Mesenchymal stem cell (in vitro differentiated cells and primary cell): ENCODE measurements around the gene ISOC2.
A peak's percentile ranks its signal among the peaks of the same experiment; 100 is the strongest.
"Not testable (repeated sequence)": the region's sequence is repeated elsewhere in the genome, so short reads cannot be mapped to it uniquely, and the experiment has no call there.

ENCODE experiments used
- DNase-seq: peaks from one replicate; pipeline ENCODE4 v3.0.0-alpha.2; 2013
- H2AFZ ChIP-seq: one replicate; pipeline ENCODE4 v1.6.1; 2013; ENCODE audit warnings: low read depth, mild to moderate bottlenecking, control low read depth, inconsistent platforms, low read length, moderate library complexity
- H2AK5ac ChIP-seq: 2 replicates; pipeline ENCODE4 v1.6.1; 2013; ENCODE audit warnings: low read length, moderate library complexity, mild to moderate bottlenecking, inconsistent platforms; ENCODE audit not compliant: severe bottlenecking
- H2BK120ac ChIP-seq: one replicate; pipeline ENCODE4 v1.6.1; 2013; ENCODE audit warnings: low read depth, mild to moderate bottlenecking, inconsistent platforms, low read length, moderate library complexity
- H2BK12ac ChIP-seq, 2 experiments: one replicate each; pipeline ENCODE4 v1.6.1; 2013; ENCODE audit warnings: inconsistent platforms in 2 of 2, low read length in 2 of 2, mild to moderate bottlenecking in 2 of 2, moderate library complexity in 2 of 2, control low read depth in 1 of 2
- H2BK15ac ChIP-seq: one replicate; pipeline ENCODE4 v1.6.1; 2013; ENCODE audit warnings: mild to moderate bottlenecking, low read depth, inconsistent platforms; ENCODE audit not compliant: poor library complexity, severe bottlenecking
- H2BK5ac ChIP-seq: 2 replicates; pipeline ENCODE4 v1.6.1; 2013; ENCODE audit warnings: low read depth, mild to moderate bottlenecking, low read length, control low read depth, inconsistent platforms; ENCODE audit not compliant: poor library complexity, severe bottlenecking
- H3K14ac ChIP-seq, 2 experiments: one replicate each; pipeline ENCODE4 v1.6.1; 2013; ENCODE audit warnings: inconsistent platforms in 2 of 2, low read length in 2 of 2, control low read depth in 1 of 2, mild to moderate bottlenecking in 1 of 2, moderate library complexity in 1 of 2
- H3K18ac ChIP-seq, 2 experiments: one replicate each; pipeline ENCODE4 v1.6.1; 2013; ENCODE audit warnings: inconsistent platforms in 2 of 2, low read length in 2 of 2, control low read depth in 1 of 2, low read depth in 1 of 2, mild to moderate bottlenecking in 1 of 2
- H3K23ac ChIP-seq, 2 experiments: one replicate each; pipeline ENCODE4 v1.6.1; 2013; ENCODE audit warnings: inconsistent platforms in 2 of 2, low read length in 2 of 2, mild to moderate bottlenecking in 2 of 2, moderate library complexity in 2 of 2, control low read depth in 1 of 2
- H3K27ac ChIP-seq: 2 replicates; pipeline ENCODE4 v1.5.1; 2013; ENCODE audit warnings: mild to moderate bottlenecking, moderate library complexity, low read length, control low read depth, inconsistent platforms; ENCODE audit not compliant: poor library complexity, severe bottlenecking
- H3K27me3 ChIP-seq, 2 experiments: 2 replicates each; pipeline versions ENCODE4 v1.6.1 to v1.7.0; 2013; ENCODE audit warnings: low read length in 2 of 2, mild to moderate bottlenecking in 2 of 2, moderate library complexity in 2 of 2, control low read depth in 1 of 2, inconsistent platforms in 1 of 2; ENCODE audit not compliant: control insufficient read depth in 1 of 2, insufficient read depth in 1 of 2
- H3K36me3 ChIP-seq, 2 experiments: 2 replicates each; pipeline versions ENCODE4 v1.6.1 to v1.7.0; 2013; ENCODE audit warnings: low read length in 2 of 2, control low read depth in 1 of 2, inconsistent platforms in 1 of 2, low read depth in 1 of 2, mild to moderate bottlenecking in 1 of 2; ENCODE audit not compliant: insufficient read depth in 2 of 2, control insufficient read depth in 1 of 2
- H3K4ac ChIP-seq, 2 experiments: one replicate each; pipeline ENCODE4 v1.6.1; 2013; ENCODE audit warnings: inconsistent platforms in 2 of 2, low read length in 2 of 2, mild to moderate bottlenecking in 2 of 2, moderate library complexity in 2 of 2, control low read depth in 1 of 2, low read depth in 1 of 2
- H3K4me1 ChIP-seq: 2 replicates; pipeline ENCODE4 v1.6.1; 2013; ENCODE audit warnings: low read depth, low read length, control low read depth; ENCODE audit not compliant: control insufficient read depth, insufficient read depth
- H3K4me2 ChIP-seq: 2 replicates; pipeline ENCODE4 v1.6.1; 2013; ENCODE audit warnings: low read length, mild to moderate bottlenecking, inconsistent platforms; ENCODE audit not compliant: poor library complexity, severe bottlenecking
- H3K4me3 ChIP-seq, 2 experiments: 2 replicates each; pipeline versions ENCODE4 v1.5.1 to v1.7.0; 2013; ENCODE audit warnings: low read length in 2 of 2, mild to moderate bottlenecking in 2 of 2, control low read depth in 1 of 2, low read depth in 1 of 2; ENCODE audit not compliant: insufficient read depth in 1 of 2
- H3K79me1 ChIP-seq: replicated peaks from 2 replicates; pipeline ENCODE4 v1.6.1; 2013; ENCODE audit warnings: mild to moderate bottlenecking, control low read depth, low read length, inconsistent platforms; ENCODE audit not compliant: poor library complexity, severe bottlenecking
- H3K9ac ChIP-seq: 2 replicates; pipeline ENCODE4 v1.7.0; 2013; ENCODE audit warnings: mild to moderate bottlenecking, low read length, moderate library complexity
- H3K9me3 ChIP-seq: 2 replicates; pipeline ENCODE4 v1.7.0; 2013; ENCODE audit warnings: mild to moderate bottlenecking, low read length; ENCODE audit not compliant: control insufficient read depth
- H4K8ac ChIP-seq: one replicate; pipeline ENCODE4 v1.6.1; 2013; ENCODE audit warnings: inconsistent platforms, mild to moderate bottlenecking, low read length, moderate library complexity
- H4K91ac ChIP-seq: one replicate; pipeline ENCODE4 v1.6.1; 2013; ENCODE audit warnings: mild to moderate bottlenecking, low read length, inconsistent platforms
- WGBS: methylation state at CpG from one replicate; pipeline ENCODE4 v1.1.7; 2013; ENCODE audit warnings: mixed read lengths; 5-methylcytosine and 5-hydroxymethylcytosine counted together

ISOC2 gene

DNA sequence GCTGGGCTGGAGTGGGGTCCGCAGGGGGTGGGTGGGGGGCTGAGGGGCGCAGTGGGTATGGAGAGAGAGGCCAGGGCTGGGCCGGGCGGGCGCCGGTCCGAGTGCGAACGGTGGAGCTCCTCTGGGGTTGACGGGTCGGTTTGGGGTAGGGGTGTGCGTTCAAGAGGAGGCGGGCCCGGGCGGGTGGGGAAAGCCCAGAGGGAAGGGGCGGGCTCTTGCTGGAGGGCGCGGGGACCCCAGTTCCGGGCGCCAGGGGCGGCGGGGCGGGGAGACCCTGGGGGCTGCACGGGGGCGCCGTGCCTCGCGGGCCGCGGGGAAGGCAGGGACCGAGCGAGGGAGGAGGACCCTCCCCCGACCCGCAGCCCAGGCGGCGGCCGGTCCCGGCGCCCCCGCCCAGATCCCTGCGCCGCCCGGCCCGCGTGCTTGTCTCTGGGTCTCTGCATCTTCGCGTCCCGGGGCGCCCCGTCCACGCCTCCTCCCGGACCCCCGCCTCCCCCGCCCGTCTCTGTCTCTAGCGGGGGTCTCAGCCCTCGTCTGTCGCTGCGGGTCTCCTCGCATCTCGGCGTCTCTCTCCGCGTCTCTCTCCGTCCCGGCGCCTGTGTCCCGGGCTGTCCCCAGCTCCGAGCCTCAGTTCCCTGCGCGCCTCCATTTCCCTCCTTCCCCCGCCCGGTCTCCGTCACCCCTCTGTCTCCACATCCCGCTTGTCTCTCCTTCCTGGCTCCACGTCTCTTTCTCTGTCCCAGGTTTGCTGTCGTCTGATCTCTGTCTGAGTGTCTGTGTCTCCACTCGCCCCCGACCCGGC is 10.1 kb downstream of the ISOC2 start:
- WGBS, result 2% methylated on average over 46 of the region's 80 CpGs
- H3K4me3 ChIP-seq, result no peak overlapping the region

DNA sequence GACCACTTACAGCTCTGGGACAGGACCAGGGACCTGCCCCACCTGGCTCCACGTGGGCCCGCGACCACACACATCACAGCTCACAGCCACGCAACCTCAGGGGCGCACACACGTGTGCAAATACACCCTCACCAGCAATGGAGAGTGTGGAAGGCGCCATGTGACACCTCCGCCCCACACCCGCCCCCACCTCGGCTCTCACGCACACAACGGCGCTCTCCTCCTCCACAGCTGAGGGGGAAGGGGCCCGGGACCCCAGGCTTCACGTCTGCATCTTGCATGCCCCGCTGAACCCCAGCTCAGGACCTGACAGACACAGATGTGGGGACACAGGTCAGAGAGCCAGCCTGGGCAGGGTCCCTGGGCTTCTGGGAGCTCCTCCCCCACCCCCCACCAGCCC is 12.0 kb downstream of the ISOC2 start:
- no peak overlapping the region for H2BK120ac ChIP-seq
- no peak overlapping the region for H3K4me2 ChIP-seq
- peaks cover 61% of the 10 kb centered on the region in 2 experiments for H3K27me3 ChIP-seq
- no peak overlapping the region for H2BK5ac ChIP-seq
- H3K18ac ChIP-seq, result no peak overlapping the region
- no peaks in the 10 kb centered on the region for H3K79me1 ChIP-seq
- H2BK15ac ChIP-seq, result no peak overlapping the region
- H3K23ac ChIP-seq, result peak overlapping the region in 1 of 2 experiments; percentile 83
- H3K14ac ChIP-seq, result no peak overlapping the region
- H2BK12ac ChIP-seq, result no peak overlapping the region
- peaks cover 30% of the 10 kb centered on the region for H3K4me1 ChIP-seq
- H3K9me3 ChIP-seq, result no peaks in the 10 kb centered on the region
- H3K27ac ChIP-seq, result no peak overlapping the region
- H3K4ac ChIP-seq, result no peak overlapping the region
- DNase-seq, result no peak
- whole genome bisulfite sequencing, result 31% methylated on average over 16 of the region's 16 CpGs
- no peak overlapping the region for H4K8ac ChIP-seq
- no peak overlapping the region for H2AFZ ChIP-seq
- H3K4me3 ChIP-seq, result no peak overlapping the region
- H3K9ac ChIP-seq, result no peak overlapping the region
- peaks cover 5 to 14% of the 10 kb centered on the region in 2 experiments for H3K36me3 ChIP-seq
- no peak overlapping the region for H2AK5ac ChIP-seq
- no peak overlapping the region for H4K91ac ChIP-seq

More for the DNA sequence above, 10.1 kb downstream of the ISOC2 start:
- no peak overlapping the region for H2BK12ac ChIP-seq
- peaks cover 11 to 33% of the 10 kb centered on the region in 2 experiments for H3K36me3 ChIP-seq
- H2BK15ac ChIP-seq, result no peak overlapping the region
- no peak overlapping the region for H4K8ac ChIP-seq
- peak overlapping the region in 1 of 2 experiments; percentile 17 for H3K23ac ChIP-seq
- no peak overlapping the region for H3K27ac ChIP-seq
- H3K9ac ChIP-seq, result no peak overlapping the region
- H3K27me3 ChIP-seq, result peaks cover 46 to 48% of the 10 kb centered on the region in 2 experiments
- no peak for DNase-seq
- H2AFZ ChIP-seq, result no peak overlapping the region
- H2BK120ac ChIP-seq, result no peak overlapping the region
- no peak overlapping the region for H2BK5ac ChIP-seq
- H3K9me3 ChIP-seq, result no peaks in the 10 kb centered on the region
- no peak overlapping the region for H3K14ac ChIP-seq
- H4K91ac ChIP-seq, result no peak overlapping the region
- no peak overlapping the region for H3K4ac ChIP-seq
- H3K4me2 ChIP-seq, result peak overlapping the region; percentile 48
- no peak overlapping the region for H2AK5ac ChIP-seq
- H3K79me1 ChIP-seq, result peaks cover 9% of the 10 kb centered on the region
- H3K18ac ChIP-seq, result no peak overlapping the region
- H3K4me1 ChIP-seq, result peaks cover 30% of the 10 kb centered on the region

DNA sequence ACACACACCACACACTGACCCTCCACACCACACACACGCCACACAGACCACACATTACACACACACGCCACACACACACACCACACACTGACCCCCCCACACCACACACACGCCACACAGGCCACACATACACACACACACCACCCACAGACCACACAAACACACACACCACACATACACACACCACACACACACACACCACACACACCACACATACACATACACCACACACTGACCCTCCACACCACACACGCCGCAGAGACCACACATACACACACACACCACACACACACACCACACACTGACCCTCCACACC is 13.3 kb downstream of the ISOC2 start:
- H3K27ac ChIP-seq, H2BK15ac ChIP-seq, H3K9me3 ChIP-seq, H2AK5ac ChIP-seq, H3K4ac ChIP-seq, H2AFZ ChIP-seq, H2BK120ac ChIP-seq, H3K23ac ChIP-seq, H3K14ac ChIP-seq, H3K79me1 ChIP-seq, H4K8ac ChIP-seq, H3K18ac ChIP-seq, H3K9ac ChIP-seq, H2BK5ac ChIP-seq, H3K36me3 ChIP-seq, DNase-seq, H2BK12ac ChIP-seq, H3K4me2 ChIP-seq: not testable (repeated sequence)
- Histone ChIP-seq H4K91ac (peak overlapping the region; percentile 82), H3K27me3 (peaks cover 73 to 74% of the 10 kb centered on the region in 2 experiments), H3K4me1 (peaks cover 25% of the 10 kb centered on the region), H3K4me3 (peak overlapping the region in 1 of 2 experiments; percentile 30)
- 95% methylated on average over 5 of the region's 5 CpGs for WGBS

DNA sequence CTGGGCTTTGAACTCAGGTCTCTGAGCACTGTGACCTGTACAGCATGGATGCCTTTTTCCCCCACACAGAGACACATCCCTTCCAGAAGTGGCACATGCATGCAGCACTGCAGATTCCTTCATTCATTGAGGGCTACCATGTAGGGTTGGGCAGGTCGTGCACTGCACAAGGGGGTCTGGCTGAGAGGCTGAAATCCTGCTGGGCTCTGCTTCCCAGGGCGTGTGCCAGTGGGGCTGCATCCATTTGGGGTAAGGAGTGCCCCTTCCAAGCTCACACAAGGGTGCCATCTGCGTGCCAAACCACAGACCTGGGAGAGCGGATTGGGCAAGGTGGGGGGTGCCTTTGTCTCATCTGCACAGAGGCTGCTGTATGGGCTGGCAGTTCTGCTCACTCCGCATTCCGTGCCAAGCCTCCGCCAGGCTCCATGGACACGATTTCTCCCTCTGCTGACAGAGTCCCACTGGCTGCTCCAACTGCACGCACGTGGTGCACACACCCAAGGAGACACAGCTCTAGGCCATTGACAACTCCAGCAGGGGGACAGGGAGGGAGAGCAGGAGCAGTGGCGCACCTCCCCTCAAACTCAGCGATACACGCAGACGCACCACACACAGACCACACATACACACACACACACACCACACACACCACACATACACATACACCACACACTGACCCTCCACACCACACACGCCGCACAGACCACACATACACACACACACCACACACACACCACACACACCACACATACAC is 13.8 kb downstream of the ISOC2 start:
- Histone ChIP-seq H3K23ac (no peak overlapping the region), H3K18ac (no peak overlapping the region), H4K8ac (no peak overlapping the region), H3K36me3 (no peaks in the 10 kb centered on the region), H3K27ac (no peak overlapping the region), H2BK120ac (no peak overlapping the region), H3K4me3 (no peak overlapping the region), H3K9ac (no peak overlapping the region), H3K9me3 (no peaks in the 10 kb centered on the region), H2BK5ac (no peak overlapping the region), H2AK5ac (no peak overlapping the region), H2AFZ (no peak overlapping the region), H3K4me2 (no peak overlapping the region), H3K79me1 (no peaks in the 10 kb centered on the region), H2BK15ac (no peak overlapping the region), H3K14ac (no peak overlapping the region), H4K91ac (no peak overlapping the region), H3K27me3 (peaks cover 76 to 78% of the 10 kb centered on the region in 2 experiments), H2BK12ac (no peak overlapping the region), H3K4ac (no peak overlapping the region), H3K4me1 (peaks cover 28% of the 10 kb centered on the region)
- peak; percentile 35 for DNase-seq
- WGBS, result 67% methylated on average over 16 of the region's 16 CpGs
